Measurements from ENCODE around the gene ITCH.
"Not testable (repeated sequence)": the region's sequence is repeated elsewhere in the genome, so short reads cannot be mapped to it uniquely, and the experiment has no call there.

Gene ITCH

DNA sequence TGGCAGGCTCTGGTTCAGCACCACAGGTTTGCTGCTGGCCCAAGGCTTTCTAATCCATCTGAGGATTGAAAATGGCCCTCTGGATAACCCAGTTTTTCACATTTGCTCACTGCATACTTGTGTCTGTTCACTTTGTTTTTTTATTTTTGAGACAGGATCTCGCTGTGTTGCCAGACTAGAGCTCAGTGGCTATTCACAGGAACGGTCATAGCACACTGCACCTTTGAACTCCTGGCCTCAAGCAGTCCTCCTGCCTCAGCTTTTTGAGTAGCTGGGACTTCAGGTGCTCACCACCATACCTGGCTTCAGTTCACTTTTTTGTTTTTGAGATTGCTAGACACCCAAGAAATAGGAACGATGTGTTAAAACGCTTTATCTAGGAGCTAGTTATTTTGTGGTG, 57.9 kb downstream of the ITCH start:
- no peak for DNase-seq (ENCODE audit: low read depth)

DNA sequence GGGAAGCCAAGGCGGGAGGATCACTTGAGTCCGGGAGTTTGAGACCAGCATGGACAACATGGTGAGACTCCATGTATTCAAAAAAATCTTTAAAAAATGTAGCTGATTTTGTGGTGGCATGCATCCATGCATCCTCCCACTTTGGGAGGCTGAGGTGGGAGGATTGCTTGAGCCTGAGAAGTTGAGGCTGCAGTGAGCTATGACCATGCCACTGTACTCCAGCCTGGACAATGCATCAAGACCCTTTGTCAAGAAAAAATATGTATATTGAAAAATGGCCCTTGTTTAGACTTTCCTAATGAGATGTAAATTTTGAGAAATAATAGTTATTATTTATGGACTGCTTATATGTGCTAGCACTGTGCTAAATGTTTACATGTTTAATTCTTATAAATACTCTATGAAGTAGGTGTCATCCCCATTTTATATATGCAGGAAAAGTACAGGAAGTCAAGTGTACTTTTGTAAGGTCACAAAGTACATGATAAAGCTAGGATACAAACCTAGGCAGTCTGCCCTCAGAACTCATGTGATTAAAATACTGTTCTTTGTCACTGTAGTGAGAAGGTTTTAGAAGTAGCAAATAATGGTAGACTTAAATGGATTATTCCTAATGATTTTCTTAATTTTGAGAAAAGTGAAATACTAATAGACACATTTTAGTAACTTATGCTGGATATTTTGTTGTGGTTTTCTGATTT, 58.8 kb downstream of the ITCH start:
- no peak for DNase-seq (ENCODE audit: low read depth)

DNA sequence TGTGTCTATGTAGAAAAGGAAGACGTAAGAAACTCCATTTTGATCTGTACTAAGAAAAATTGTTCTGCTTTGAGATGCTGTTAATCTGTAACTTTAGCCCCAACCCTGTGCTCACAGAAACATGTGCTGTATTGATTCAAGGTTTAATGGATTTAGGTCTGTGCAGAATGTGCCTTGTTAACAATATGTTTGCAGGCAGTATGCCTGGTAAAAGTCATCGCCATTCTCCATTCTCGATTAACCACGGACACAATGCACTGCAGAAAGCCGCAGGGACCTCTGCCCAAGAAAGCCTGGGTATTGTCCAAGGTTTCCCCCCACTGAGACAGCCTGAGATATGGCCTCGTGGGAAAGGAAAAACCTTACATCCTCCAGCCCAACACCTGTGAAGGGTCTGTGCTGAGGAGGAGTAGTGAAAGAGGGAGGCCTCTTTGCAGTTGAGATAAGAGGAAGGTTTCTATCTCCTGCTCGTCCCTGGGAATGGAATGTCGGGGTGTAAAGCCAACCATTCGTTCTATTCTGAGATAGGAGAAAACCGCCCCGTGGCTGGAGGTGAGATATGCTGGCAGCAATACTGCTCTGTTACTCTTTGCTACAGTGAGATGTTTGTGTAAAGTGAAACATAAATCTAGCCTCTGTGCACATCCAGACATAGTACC, 62.1 kb downstream of the ITCH start:
- DNase-seq (ENCODE audit: low read depth) = not testable (repeated sequence)

DNA sequence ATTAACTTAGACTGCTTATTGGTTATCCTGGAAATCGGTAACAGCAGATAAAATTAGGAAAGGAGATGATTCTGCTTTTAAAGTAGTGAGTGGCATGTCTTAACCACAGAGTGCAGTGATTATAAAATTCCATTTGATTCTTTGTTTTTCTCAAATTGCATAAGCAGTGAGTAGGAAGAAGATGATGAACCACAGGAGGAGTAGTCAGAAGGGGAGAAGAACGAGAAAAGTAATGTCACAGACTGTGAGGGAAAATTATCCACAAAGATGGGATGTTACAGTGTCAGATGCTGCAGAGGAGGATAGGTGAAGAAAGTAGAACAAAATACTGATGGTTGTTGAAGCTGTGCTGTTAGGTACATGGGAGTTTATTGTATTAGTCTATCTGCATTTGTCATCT, 63.0 kb downstream of the ITCH start:
- DNase-seq (ENCODE audit: low read depth) = no peak

DNA sequence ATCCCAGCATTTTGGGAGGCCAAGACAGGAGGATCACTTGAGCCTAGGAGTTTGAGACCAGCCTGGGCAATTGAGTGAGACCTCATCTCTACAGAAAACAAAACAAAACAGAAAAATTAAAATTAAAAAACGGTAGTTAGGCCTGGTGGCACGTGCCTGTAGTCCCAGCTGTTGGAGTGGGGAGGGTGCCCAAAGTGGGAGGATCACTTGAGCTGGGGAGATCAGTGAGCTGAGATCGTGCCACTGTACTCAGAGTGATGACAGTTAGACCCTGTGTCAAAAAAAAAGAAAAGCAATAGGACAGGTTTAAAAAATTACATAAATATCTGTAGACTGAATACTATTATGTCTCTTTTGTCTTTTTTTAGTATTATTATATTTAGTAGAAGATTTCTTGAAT, 64.3 kb downstream of the ITCH start:
- no peak for DNase-seq (ENCODE audit: low read depth)

DNA sequence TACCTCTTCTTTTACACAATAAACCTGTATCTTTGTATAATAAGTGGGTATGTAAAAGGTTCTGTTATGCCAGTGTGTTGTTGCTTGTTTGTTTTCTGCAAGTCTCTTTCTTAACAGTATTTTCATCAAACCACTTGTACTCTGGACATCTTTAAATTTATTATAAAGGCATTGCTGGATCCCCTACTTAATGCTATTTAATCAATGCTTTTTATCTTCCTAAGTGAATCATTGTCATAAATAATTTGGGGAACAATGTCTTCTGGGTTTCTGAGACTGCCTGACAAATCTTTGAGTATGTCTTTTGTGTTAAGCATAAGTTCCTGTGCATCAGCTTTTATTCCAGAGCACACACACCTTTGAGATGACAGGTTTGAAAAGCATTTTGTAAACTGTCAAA, 64.7 kb downstream of the ITCH start:
- DNase-seq (ENCODE audit: low read depth) = no peak

DNA sequence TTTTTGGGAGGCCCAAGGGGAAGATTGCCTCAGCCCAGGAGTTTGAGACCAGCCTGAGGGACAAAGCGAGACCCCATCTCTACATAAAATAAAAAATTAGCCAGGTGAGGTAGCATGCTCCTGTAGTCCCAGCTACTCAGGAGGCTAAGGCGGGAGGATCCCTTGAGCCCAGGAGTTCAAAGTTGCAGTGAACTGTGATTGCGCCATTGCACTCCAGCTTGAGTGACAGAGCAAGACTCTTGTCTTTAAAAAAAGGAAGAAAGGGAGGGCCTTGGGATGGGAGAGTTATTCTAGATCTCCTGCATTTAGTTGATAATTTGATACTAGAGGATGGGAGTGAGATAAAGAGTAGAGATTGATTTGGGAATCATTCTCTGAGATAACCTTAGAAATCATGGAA, 68.1 kb downstream of the ITCH start:
- DNase-seq (ENCODE audit: low read depth) = no peak

DNA sequence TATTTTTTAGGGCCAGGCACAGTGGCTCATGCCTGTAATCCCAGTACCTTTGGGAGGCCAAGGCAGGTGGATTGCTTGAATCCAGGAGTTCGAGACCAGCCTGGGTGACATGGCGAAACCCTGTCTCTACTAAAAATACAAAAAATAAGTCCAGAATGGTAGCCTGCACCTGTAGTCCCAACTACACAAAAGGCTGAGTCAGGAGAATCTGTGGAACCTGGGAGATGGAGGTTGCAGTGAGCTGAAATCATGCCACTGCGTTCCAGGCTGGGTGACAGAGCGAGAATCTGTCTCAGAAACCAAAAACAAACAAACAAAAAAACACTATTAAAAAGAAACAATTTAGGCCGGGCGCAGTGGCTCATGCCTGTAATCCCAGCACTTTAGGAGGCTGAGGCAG, 69.6 kb downstream of the ITCH start:
- DNase-seq (ENCODE audit: low read depth) = not testable (repeated sequence)

DNA sequence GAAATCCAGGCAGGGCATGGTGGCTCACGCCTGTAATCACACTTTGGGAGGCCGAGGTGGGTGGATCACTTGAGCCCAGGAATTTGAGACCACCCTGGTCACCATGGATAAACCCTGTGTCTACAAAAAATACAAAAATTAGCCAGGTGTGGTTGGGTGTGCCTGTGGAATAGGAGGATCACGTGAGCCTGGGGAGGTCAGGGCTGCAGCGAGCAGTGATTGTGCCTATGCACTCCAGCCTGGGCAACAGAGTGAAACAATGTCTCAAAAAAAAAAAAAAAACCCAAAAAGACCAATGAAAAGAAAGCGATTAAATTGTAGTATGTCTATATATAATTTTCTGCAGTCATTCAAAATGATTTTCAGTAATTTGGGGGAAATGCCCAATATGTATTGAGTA, 70.3 kb downstream of the ITCH start:
- no peak for DNase-seq (ENCODE audit: low read depth)

DNA sequence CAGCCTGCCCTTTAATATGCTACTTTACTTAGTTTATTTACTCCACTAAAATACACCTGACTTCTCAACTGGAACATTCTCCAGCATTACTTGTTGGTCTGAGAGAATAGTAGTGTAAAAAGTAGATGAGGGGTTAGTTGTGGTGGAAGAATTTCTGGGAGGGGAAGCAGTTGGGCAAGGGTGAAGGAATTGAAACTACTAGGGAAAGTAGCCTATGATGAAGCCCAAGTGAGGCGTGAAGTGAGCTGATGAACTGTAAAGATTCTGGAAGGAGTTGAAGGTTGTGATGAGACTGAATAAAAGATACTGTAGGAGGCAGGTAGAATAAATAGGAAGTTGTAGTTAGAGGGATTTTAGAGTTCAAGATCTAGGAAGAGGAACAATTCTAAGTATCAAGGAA, 72.5 kb downstream of the ITCH start:
- DNase-seq (ENCODE audit: low read depth) = no peak

DNA sequence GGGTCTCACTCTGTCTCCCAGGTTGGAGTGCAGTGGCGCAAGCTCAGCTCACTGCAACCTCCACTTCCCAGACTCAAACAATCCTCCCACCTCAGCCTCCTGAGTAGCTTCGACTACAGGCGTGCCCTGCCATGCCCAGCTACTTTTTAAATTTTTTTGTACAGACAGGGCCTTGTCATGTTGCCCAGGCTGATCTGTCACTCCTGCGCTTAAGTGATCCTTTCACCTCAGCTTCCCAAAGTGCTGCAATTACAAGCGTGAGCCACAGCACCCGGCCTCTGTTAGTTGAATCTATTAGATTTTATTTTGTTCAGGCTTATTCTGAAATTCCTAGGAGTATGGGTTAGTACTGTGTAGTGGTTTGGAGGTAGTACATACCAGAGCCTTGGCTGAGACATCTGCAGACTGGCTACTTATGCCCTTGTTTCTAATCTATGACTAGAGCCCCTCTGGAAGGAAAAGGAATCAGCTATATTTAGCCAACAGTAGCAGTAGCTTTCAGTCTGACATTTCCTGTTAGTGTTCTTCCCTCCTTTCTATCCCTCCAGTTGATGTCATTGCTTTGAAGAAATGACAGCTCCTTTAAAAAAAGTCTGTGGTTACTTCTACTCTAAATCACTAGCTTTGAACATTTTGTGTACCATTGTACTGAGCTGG, 74.4 kb downstream of the ITCH start:
- no peak for DNase-seq (ENCODE audit: low read depth)

DNA sequence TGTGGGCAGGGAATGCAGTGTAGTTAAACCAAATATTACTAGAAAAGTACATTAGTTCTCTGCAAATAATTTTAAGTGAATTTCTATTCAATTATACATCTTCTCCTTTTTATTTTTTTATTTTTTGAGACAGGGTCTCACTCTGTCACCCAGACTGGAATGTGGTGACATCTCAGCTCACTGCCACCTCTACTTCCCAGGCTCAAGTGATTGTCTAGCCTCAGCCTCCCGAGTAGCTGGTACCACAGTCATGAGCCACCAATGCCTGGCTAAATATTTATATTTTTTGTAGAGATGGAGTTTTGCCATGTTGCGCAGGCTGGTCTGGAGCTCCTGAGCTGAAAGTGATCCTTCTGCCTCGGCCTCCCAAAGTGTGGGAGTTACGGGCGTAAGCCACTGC, 76.1 kb downstream of the ITCH start:
- no peak for DNase-seq (ENCODE audit: low read depth)

DNA sequence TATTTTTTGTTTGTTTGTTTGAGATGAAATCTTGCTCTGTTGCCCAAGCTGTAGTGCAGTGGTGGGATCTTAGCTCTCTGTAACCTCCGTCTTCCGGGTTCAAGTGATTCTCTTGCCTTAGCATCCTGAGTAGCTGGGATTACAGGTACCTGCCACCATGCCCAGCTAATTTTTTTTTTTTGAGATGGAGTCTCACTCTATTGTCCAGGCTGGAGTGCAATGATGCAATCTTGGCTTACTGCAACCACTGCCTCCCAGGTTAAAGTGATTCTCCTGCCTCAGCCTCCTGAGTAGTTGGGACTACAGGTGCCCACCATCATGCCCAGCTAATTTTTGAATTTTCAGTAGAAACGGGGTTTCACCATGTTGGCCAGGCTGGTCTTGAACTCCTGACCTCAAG, 78.3 kb downstream of the ITCH start:
- DNase-seq (ENCODE audit: low read depth) = not testable (repeated sequence)

DNA sequence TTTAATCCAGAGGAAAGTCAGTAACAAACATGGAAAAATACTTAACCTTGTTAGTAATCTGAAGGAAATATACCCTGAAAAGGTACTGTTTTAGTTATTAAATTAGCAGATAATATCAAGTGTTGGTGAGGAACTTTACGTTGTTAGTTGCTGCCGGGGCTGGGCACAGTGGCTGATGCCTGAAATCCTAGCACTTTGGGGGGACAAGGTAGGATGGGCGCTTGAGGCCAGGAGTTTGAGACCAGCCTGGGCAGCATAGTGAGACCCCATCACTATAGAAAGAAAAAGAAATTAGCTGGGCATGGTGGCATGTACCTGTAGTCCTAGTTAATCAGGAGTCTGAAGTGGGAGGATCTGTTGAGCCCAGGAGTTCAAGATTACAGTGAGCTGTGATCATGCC, 80.5 kb downstream of the ITCH start:
- DNase-seq (ENCODE audit: low read depth) = no peak

DNA sequence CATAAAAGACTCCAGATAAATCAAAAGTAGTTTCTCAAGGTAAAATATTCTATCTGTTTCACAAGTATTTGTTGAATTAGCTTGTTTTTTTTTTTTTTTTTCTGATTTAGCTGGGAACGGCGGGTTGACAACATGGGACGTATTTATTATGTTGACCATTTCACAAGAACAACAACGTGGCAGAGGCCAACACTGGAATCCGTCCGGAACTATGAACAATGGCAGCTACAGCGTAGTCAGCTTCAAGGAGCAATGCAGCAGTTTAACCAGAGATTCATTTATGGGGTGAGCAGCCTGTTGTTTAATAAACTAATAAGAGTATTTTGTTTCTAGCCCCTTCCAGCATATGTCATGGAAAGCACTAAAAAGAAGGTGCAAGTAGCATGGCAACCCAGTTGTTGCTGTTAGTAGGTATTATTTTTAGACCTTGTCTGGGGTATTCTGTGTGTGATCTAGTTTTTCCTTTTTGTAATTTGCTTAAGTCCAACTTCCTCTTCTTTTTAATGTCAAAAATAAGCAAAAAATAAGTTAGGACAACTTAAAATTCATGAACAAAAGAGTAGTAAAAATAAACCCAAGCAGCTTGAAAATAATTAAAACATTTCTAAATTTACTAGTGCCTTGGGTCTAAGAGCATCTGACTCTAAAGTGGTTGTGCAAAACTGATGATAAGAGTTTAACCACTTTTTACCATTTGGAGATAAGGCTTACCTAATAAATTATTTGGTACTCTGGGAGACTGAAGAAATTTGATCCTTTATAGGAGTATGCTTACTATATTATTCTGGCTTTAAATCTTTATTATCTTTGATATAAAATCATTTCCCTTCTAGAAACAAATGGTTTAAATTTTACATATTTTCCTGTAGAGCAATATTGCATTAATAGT, 82.3 kb downstream of the ITCH start:
- no peak for DNase-seq (ENCODE audit: low read depth)

DNA sequence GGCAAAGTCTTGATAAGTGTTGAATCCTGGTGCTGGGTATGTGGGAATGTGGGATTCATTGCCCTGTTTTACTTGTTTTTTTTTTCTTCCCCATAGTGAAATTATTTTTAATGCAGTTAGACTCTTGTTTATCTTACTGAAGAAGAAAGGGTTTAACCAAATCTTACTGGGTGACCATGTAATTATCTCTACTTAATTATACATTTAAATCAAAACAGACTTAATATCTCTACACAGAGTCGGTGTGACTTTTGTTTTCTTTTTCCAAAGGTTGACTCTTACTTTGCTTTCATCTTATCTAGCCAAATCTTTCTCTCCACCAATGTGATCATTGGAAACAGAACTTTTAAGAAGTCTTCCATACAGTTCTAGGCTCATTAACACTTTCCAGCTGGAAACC, 85.4 kb downstream of the ITCH start:
- DNase-seq (ENCODE audit: low read depth) = no peak

DNA sequence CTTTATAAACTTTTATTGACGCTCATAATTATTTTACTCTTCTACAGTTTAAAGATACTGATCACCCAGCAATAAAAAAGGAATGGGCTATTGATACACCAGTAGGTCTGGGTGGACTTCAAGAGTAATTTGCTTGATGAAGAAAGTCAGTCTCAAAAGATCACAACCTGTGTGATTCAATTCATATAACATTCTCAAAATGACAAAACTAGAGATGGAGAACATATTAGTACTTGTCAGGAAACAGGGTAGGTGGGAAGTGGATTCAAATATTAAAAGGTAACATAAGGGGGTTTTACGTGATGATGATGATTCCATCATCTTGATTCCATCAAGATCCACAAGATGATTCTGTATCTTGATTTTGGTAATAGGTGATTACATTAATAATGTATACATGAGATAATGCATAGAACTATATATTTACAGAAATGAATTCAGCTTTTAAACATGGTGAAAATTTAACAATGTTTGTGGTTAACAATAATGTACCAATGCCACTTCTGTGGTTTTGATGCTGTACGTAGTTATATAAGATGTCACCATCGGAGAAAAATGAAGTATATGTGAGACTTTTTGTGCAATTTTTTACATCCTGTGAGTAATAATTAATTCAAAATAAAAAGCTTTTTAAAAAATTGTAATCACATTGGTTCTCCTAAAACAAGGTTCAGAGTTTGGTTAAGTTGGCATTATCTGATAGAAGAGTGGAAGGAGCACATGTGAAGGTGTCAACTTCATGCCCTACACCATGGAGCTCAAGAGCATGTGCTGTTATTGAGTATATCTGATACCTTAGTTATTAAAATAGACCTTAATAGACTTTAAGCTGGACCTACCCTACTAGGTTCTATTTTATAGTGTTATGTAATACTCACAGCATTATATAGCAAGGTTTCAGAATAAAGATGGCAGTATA, 86.9 kb downstream of the ITCH start:
- no peak for DNase-seq (ENCODE audit: low read depth)

DNA sequence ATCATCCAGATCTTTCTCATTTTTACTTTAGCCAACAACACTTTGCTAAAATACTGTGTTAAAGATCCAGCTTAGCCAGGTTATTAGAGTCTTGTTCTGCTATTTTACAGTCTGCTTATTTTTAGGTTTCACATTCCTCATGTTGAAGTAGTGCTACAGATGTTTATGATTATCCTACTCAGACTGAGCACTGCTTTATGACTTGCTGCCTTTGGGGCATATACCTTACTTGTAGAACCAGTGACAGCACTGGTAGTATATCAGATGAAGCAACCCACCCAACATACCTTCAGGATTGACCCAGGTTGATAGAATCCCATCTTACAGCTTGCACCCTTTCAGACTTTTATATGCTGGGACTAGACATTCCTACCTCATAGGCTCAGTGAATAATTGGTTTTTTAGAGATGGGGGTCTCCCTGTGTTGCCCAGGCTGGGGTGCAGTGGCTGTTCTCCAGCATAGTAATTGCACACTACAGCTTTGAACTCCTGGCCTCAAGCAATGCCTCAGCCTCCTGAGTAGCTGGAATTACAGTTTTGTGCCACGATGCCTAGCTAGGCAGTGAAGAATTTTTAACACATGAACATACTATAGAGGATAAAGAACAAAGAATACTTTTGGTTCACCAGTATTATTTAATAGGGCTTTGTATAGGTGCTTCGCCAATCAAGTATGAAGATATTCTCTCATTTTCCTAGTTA, 89.4 kb downstream of the ITCH start:
- DNase-seq (ENCODE audit: low read depth) = no peak

DNA sequence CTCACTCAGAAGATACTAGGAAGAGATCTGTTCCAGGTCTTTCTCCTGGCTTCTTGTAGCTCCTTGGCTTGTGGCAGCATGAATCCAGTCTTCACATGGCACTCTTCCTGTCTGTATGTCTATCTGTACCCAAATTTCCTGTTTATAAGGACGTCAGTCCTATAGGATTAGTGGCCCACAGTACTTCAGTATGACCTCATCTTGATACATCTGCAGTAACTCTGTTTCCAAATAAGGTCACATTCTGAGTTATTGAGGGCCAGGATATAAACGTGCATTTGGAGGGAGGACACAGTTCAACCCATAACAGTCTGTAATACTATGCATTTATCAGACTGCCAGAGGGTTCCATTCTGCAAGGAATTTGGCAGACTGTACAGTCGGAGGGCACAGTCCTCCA, 95.6 kb downstream of the ITCH start:
- no peak for DNase-seq (ENCODE audit: low read depth)

DNA sequence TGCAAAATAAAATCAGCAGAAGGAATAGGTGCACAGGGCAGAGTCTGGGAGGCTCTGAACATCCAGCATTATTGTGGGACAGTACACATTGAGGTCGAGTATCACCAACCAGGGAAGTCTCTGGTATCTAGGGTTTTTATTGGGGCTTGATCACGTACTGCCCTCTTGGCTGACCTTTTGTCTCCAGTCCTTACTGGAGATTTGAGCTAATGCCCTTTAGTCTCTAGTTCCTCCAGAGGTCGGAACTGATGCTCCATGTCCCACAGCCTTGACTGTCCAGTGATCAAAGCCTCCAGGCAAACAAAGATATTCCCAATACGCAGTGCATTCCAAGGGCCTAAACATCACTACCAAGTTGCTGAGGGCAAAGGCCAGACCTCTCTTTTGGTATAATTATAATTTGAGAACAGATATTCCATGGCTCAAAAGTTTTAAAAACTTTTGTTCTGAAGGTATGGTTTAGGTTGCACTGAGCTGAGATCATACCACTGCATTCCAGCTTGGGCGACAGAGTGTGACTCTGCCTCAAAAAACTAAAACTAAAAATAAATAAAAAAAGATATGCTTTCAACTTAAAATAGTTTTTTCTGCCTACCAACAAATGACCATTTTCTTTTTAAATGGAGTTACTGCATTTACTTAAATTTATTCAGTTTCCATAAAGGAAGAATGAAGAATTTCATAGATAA, 96.3 kb downstream of the ITCH start:
- DNase-seq (ENCODE audit: low read depth) = no peak
